ENCODE data around the gene BIRC7. TPM values are rescaled to one million over a fixed set of nuclear protein-coding genes. Genes with fewer than 3 reads are reported as not detected.

The BIRC7 gene
- total RNA-seq, 1 donor from 2014 or later, result not detected

- no peaks in the 10 kb centered on the region for H3K27me3 ChIP-seq (ENCODE audit: control insufficient read depth, insufficient read depth, low read length)
- TF ChIP-seq CTCF (IDR thresholded peaks at IDR 0.05; ENCODE audit: insufficient read depth, low read length, severe bottlenecking), result no peak
- FAIRE-seq, result no peak
Observed at GRCh38 chr20:63192721-63193120, 43.0 kb upstream of the BIRC7 start.

DNA sequence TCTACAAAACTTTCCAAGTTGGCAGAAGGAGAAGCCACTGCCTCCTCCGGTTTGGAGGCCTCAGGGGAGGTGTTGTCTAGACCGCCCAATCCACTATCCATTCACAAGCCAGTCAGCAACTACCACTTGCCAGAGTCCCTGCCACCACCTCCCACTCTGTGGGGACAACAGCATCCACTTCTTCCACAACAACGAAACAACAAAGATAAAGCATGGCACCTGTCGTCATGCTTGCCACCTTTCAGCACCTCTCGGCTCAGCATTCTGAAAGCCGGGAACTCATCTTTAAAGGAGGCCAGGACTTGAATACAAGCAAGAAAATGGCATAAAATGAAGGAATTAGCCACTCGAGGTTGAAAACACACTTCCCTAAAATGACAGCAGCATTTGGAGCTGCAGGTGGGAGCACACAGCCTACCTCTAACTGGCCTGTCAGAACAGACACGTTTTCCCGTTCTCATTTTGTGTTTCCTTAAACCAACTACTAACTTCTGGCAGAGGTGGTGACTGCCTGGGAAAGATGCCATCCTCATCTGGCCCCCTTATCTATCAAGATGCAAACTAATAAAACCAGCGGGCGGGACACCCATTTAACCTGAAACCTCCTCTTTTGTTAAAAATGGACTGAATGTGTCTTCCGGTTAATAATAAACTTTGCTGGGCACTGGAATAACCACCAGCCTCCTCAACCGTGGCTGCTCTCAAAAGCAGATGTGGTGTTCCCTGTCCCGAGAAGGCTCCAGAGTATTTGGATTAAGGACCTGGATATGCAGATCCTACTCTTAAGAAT lies 41.5 kb upstream of the BIRC7 start:
- no peak for TF ChIP-seq CTCF (IDR thresholded peaks at IDR 0.05; ENCODE audit: insufficient read depth, low read length, severe bottlenecking)
- Histone ChIP-seq H3K27me3 (ENCODE audit: control insufficient read depth, insufficient read depth, low read length) (no peaks in the 10 kb centered on the region), H3K4me3 (ENCODE audit: low read depth, low read length) (no peak overlapping the region), H3K36me3 (ENCODE audit: control insufficient read depth, insufficient read depth, low read length) (no peaks in the 10 kb centered on the region)
- no peak for FAIRE-seq
- no peak for DNase-seq (ENCODE audit: low read depth)

More at GRCh38 chr20:63192721-63193120, 43.0 kb upstream of the BIRC7 start:
- DNase-seq (ENCODE audit: low read depth), result no peak
- H3K36me3 ChIP-seq (ENCODE audit: control insufficient read depth, insufficient read depth, low read length), result no peaks in the 10 kb centered on the region
- H3K4me3 ChIP-seq (ENCODE audit: low read depth, low read length), result no peak overlapping the region

GRCh38 chr20:63194797-63195173 lies 40.9 kb upstream of the BIRC7 start:
- Histone ChIP-seq H3K4me3 (ENCODE audit: low read depth, low read length) (no peak overlapping the region), H3K36me3 (ENCODE audit: control insufficient read depth, insufficient read depth, low read length) (peaks cover under 1% of the 10 kb centered on the region), H3K27me3 (ENCODE audit: control insufficient read depth, insufficient read depth, low read length) (no peaks in the 10 kb centered on the region)
- TF ChIP-seq CTCF (IDR thresholded peaks at IDR 0.05; ENCODE audit: insufficient read depth, low read length, severe bottlenecking), result no peak
- FAIRE-seq, result no peak
- DNase-seq (ENCODE audit: low read depth), result no peak

- no peak for DNase-seq (ENCODE audit: low read depth)
- TF ChIP-seq CTCF (IDR thresholded peaks at IDR 0.05; ENCODE audit: insufficient read depth, low read length, severe bottlenecking), result no peak
- H3K27me3 ChIP-seq (ENCODE audit: control insufficient read depth, insufficient read depth, low read length), result no peaks in the 10 kb centered on the region
- FAIRE-seq, result no peak
- peaks cover 3% of the 10 kb centered on the region for H3K36me3 ChIP-seq (ENCODE audit: control insufficient read depth, insufficient read depth, low read length)
- no peak overlapping the region for H3K4me3 ChIP-seq (ENCODE audit: low read depth, low read length)
Observed at GRCh38 chr20:63196768-63197470, 38.8 kb upstream of the BIRC7 start.

- no peak overlapping the region for H3K4me3 ChIP-seq (ENCODE audit: low read depth, low read length)
- TF ChIP-seq CTCF (IDR thresholded peaks at IDR 0.05; ENCODE audit: insufficient read depth, low read length, severe bottlenecking), result no peak
- no peaks in the 10 kb centered on the region for H3K27me3 ChIP-seq (ENCODE audit: control insufficient read depth, insufficient read depth, low read length)
- FAIRE-seq (no peak), DNase-seq (ENCODE audit: low read depth) (no peak)
- peaks cover 17% of the 10 kb centered on the region for H3K36me3 ChIP-seq (ENCODE audit: control insufficient read depth, insufficient read depth, low read length)
Observed at GRCh38 chr20:63198606-63199005, 37.1 kb upstream of the BIRC7 start.

Measured in bronchial epithelial cell (primary cell).